ENCODE data around the gene ATG7.

ATG7 gene

GRCh38 chr3:11591391-11592282 is 319.4 kb downstream of the ATG7 start:
- TF ChIP-seq CTCF (IDR thresholded peaks at IDR 0.05): no peak

DNA sequence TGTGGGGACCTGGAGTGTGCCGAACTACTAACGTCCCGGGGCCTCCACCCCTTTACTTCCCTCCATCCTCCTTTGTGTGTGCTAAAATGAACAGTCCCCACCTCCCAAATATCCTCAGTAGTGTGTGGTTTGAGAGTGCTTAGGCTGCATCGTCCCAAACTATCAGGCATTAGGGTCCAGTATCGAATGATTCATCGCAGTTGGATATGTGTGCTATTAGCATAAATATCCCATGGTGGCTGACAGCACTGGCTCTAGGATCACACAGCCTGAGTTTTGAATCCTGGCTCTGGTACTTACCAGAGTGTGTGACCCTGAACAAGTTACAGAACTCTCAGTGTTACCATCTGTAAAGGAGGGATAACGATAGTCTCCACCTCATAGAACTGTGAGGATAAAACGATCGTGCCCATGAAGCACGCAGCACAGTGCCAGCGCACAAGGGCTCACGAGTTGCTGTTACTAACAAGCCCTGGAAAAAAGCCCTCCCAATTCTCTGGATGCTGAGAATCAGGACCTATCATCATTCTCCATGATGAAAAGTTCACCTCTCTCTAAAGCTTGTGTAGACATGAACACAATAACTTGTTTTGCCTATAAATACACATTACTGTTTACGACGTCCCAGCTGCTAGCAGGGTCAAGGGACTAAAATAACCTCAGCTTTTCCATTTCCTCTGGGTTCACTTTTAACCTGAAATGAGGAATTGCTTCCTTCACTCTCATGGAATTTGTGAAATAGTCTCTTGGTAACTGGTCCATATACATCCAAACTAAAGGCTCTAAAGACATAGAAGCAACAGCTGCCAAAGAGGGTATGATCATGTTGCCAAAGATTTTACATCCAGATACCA is 320.5 kb downstream of the ATG7 start:
- no peak for TF ChIP-seq CTCF (IDR thresholded peaks at IDR 0.05)

DNA sequence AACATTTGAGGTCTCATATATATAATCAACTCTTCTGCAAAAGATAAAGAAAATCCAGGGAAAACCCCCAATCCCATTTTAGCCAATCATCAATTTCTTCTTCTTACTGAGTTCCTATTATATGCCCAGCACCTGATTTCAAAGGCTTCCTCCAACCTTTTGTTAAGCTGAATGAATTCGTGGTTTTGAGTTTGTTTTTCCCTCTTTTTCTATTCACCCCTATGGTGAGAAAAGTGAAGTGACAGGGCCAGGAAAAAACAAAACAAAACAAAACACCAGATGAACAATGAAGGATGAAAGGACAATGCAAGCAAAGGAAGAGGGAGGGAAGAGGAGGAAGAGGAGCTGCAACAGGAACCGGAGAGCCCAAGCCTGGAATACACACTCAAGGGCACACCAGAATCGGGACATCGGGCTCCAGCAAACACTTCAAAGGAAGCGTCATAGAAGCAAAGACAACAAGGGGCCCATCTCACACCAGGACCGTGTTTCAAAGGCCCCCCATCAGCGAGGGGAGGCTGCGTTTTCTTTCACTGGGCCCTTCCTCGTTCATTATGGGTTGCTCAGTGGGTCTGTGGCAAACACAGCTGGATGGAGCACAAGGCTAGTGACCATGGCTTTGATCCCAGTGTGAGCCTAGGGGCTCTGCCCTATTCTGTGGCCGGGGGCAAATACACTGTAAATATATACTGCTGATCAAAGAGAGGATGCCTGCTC is 321.3 kb downstream of the ATG7 start:
- no peak for TF ChIP-seq CTCF (IDR thresholded peaks at IDR 0.05)

GRCh38 chr3:11596387-11596786 is 324.2 kb downstream of the ATG7 start:
- no peak for TF ChIP-seq CTCF (IDR thresholded peaks at IDR 0.05)

- TF ChIP-seq CTCF (IDR thresholded peaks at IDR 0.05): no peak
Observed at GRCh38 chr3:11600501-11601282, 328.5 kb downstream of the ATG7 start.

DNA sequence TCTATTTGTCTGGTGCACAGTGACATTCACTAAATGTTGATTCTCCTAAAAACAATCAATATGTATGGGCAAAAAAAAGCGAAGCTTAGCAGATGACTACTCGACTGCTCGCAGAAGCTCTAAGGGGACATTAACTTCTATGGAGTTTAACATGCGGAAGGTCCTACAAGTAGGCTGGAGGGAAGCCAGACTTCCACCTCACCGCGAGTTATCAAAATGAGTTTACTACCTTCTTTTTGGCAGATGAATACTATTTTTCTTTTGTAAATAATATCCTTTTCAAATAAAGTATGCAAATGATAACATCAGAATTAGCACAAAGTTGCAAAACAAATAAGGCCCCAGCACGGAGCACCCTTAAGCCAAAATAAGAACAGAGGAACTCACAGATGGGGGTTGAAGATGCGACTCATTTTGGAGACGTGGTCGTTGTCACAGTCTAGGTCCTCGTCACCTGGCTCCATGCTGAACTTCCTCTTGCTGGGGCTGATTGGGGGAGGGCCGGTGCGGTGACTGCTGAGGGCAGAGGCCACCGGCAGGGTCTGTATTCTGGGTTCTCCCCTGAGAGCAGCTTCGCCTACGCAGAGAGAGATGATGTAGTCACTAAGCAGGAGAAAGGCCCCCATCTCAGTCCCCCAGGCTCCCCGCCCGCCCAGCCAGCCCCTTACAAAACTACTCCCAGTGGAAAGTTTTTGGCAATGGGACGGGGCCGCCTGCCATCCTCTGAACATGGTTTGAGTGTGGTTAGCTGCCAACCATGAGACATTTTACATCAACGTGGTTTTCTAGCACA is 329.4 kb downstream of the ATG7 start:
- no peak for TF ChIP-seq CTCF (IDR thresholded peaks at IDR 0.05)
